ENCODE data around the gene PDE6A.
"Not testable (repeated sequence)": the region's sequence is repeated elsewhere in the genome, so short reads cannot be mapped to it uniquely, and the experiment has no call there.

PDE6A gene

DNA sequence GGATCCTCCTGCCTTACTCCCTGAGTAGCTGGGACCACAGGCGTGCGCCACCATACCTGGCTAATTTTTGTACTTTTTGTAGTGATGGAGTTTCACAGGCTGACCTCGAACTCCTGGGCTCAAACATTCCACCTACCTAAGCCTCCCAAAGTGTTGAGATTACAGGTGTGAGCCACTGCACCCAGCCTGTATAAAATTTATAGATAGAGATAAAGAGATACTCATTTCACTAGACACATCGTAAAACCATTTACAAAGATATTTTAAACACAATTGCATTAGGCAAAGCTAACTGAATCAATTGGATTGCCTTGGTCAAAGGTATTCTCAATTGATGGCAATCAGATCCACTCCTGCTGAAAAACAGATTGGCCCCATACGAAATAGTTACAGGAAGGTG, 52.0 kb downstream of the PDE6A start:
- DNase-seq = no peak

DNA sequence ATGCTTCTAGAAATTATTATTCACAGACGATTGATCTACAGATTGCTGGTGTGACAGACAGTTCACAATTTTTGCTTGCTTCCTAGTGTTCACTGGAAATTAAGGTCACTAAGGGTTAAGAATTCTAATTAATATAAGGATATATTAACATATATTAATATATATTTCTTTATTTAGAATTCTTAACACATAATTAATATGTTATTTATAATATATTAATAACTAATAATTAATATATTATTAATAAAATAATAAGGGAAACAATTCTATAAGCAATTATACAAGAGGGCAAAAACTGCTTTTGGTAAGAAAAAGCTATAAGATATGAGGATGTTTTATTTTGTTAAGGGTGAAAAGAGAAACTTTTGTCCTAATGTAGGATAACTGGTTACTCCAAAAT, 56.3 kb downstream of the PDE6A start:
- no peak for DNase-seq

DNA sequence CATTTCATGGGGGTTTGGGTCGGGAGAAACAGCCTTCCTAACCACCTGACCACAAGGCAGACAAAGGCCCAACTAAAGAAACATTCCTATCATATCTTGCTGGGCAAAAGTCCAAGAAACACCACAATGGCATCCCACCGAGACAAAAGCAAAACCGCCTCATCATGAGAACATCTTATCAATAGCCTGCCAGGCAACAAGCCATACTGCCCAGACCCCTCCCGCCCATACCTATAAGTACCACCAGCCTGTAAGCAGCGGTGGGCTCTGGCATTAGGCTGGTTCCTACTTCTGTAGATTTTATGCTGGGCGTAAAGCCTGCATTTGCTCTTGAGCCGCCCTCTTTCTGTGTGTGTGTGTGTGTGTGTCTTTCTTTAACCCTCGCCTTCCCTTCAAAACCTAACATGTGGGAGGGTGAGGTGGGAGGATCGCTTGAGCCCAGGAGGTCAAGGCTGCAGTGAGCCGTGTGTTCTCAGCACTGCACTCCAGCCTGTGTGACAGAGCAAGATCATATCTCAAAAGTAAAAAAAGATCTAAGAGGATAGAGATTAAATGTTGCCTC, 56.9 kb downstream of the PDE6A start:
- DNase-seq = no peak

GRCh38 chr5:149886692-149887470, 57.7 kb downstream of the PDE6A start:
- DNase-seq = no peak

- no peak for DNase-seq
Measured at GRCh38 chr5:149886060-149886459, 58.5 kb downstream of the PDE6A start.

DNA sequence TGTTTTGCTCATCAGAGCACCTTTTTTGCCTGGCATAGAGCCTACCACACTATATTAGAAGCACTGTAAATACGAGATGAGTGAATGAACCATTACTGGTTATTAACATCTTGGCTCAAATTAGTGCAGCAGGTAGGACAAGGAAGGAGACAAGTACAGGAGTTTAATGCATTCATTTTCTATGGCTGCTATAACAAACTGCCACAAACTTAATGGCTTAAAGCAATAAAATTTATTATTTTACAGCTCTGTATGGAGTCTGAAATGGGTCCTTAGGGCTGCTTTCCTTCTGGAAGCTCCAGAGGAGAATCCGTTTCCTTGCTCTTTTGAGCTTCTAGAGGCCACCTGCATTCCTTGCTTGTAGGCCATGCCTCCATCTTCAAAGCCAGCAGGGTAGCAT, 59.1 kb downstream of the PDE6A start:
- no peak for DNase-seq

- no peak for DNase-seq
Measured at GRCh38 chr5:149883550-149883949, 61.0 kb downstream of the PDE6A start.

GRCh38 chr5:149882633-149883032, 62.0 kb downstream of the PDE6A start:
- DNase-seq = not testable (repeated sequence)

DNA sequence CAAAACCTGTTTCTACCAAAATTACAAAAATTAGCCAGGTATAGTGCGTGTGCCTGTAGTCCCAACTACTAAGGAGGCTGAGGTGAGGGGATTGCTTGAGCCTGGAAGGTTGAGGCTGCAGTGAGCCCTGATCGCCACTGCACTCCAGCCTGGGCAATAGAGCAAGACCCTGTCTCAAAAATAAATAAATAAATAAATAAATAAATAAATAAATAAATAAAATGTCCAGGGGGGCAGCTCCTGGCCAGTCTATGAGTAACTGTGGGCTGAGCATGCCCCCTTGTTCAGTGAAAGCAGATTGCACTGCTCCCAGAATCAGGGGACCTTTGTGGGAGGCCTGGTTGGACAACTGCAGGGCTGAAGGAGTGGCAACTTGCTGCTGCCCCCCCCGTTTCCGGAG, 62.7 kb downstream of the PDE6A start:
- DNase-seq = no peak

DNA sequence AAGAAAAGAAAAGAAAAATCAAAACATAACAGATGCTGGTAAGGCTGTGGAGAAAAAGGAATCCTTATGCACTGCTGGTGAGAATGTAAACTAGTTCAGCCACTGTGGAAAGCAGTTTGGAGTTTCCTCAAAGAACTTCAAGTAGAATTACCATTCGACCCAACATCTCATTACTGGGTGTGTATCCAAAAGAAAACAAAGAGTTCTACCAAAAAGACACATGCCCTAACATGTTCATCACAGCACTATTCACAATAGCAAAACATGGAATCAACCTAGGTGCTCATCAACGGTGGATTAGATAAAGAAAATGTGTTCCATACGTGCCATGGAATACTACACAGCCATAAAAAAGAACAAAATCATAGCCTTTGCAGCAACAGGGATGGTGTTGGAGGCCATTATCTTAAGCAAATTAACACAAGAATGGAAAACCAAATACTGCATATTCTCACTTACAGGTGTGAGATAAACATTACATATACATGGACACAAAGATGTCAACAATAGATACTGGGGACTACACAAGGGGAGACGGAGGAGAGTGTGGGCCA, 63.4 kb downstream of the PDE6A start:
- DNase-seq = no peak

GRCh38 chr5:149879593-149879992, 65.0 kb downstream of the PDE6A start:
- not testable (repeated sequence) for DNase-seq

- DNase-seq = no peak
Measured at GRCh38 chr5:149878371-149878770, 66.2 kb downstream of the PDE6A start.

DNA sequence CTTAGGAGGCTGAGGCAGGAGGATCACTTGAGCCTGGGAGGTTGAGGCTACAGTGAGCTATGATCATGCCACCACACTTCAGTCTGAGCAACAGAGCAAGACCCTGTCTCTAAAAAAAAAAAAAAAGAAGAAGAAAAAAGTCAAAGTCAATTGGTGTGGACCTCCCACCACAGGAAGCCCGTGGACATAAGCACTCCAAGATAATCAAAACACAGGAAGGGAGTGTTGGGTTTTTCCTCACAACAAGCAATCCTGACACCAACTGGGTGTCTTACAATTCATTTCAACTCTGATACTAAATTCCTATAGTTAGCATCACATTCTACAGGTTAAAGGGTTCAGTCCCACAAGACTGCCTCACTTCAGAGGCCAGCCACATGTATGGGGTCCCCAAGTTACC, 70.7 kb downstream of the PDE6A start:
- DNase-seq = no peak

DNA sequence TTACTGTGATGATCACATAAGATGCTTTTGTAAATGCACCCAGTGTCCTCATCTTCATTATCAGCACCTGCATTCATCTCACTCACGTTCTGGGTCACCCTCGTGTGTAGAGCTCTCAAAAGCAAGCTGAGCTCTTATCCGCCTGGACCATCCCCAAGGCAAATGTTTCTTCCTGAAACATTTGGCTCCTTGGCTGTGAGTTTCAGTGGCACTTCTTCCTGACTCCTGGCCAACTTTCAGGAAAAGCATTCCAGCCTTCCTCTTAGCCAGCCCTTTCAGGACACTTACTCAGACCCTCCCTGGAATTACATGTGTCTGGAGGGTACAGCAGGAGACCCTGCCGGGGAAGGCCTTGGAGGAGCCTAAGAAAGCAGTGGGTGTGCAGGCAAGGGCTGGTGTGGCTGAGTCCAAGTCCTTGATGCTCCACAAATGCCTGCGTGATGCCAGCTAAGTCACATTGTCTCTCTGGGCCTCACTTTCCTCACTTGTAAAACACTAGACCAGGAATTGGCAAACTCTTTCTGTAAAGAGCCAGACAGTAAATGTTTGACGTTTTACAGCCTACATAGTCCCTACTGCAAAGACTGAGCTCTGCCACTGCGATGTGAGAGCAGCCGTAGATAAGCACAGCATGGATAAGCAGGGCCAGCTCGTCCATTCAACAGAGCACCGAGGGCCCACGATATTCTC, 72.1 kb downstream of the PDE6A start:
- no peak for DNase-seq

- DNase-seq = no peak
Measured at GRCh38 chr5:149871471-149871870, 73.1 kb downstream of the PDE6A start.

GRCh38 chr5:149870697-149871096, 73.9 kb downstream of the PDE6A start:
- DNase-seq = no peak

- DNase-seq = no peak
Measured at GRCh38 chr5:149870232-149870631, 74.4 kb downstream of the PDE6A start.

DNA sequence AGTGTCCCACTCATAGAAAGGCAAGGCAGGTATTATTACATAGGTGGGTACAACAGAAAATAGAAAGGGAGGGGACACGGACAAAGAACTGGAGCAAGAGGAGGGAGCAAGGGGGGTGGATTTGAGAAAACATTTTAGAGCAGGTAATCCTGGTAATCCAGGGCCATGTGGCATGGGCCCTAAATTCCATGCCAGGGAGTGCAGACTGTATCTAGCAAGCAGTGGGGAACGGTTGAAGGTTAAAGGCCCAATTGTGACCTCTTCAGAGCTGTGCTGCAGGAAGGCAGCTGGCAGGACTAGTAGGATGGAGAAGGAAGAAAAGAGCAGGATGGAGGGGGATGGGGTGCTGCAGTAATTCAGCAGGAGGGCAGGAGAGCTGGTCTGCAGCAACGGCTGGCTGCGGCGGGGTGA, 75.2 kb downstream of the PDE6A start:
- DNase-seq = no peak

DNA sequence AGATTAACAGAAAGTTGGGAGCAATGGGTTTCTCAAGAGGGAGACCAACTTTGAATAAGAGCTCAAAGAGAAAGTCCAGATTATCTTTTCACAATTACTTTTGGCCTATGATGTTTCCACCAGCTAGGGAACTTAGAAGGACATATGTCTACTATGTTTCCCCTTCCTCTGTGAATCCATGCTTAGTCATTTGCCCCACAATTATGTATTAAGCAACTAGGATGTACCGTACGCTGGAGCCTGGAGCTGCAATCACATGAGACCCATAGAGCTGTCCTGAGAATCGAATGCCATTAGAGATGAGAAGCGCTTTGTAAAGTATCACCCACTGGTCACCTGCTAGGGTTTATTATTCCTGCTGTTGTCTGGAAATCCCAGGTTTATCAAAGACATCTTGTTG, 78.8 kb downstream of the PDE6A start:
- no peak for DNase-seq

GRCh38 chr5:149863830-149864229, 80.8 kb downstream of the PDE6A start:
- DNase-seq = no peak

GRCh38 chr5:149863176-149863575, 81.4 kb downstream of the PDE6A start:
- no peak for DNase-seq

DNA sequence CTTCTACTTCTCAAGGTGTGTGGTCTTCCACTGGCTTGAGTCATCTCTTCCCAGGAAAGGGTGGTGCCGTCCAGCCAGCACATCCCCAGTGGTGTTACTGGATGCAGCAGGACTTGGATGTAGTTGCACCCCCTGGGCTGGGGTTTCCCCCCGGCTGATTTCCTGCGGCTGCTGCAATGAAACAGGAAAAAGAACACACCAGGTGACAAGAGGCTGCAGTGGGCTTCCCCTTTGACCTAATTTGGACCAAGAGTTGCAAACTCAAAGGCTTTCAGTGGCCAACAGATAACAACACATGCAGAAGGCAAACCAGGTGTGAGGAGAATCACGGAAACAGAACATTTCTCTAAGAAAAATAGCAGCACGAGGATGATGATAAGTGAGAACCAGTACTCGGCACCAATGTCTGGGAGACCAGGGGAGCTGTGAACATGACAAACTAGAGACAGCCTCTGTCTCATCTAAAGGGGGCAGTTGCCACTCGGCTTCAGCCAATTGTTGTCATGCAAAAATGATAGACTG, 83.7 kb downstream of the PDE6A start:
- DNase-seq = no peak

- DNase-seq = no peak
Measured at GRCh38 chr5:149859746-149860145, 84.8 kb downstream of the PDE6A start.

GRCh38 chr5:149858481-149858880, 86.1 kb downstream of the PDE6A start:
- DNase-seq = not testable (repeated sequence)

Measured in DMS153 (cell line).